Measurements from ENCODE around the gene ANKS6. TPM values are rescaled to one million over a fixed set of nuclear protein-coding genes. Genes with fewer than 3 reads are reported as not detected.

Gene ANKS6
- total and polyA plus RNA-seq, 10 of the 15 experiments (the other 5 are each of a cell fraction or from before 2014, with no cell fraction given) = 2.0 to 16.2 (median 6.1) TPM

DNA sequence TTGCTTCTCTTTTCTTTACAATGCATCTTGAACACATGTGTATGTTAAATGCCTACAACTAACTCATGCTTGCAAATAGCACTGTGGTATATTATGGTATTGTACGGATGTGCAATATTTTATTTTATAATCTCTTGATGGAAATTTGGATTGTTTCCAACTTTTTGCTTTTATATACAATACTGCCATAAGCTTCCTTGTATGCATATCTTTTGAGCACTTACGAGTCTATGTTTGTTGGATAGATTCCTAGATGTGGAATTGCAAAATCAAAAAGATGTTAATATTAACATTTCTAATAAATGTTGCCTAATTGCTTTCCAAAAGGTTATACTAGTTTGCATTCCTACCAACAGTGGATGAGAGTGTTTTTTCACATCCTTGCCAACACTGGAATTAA, 7.7 kb upstream of the ANKS6 start (continued):
- TF ChIP-seq CREM (IDR thresholded peaks at IDR 0.05; ENCODE audit: low read depth) (no peak), FOXM1 (IDR thresholded peaks at IDR 0.05; ENCODE audit: low read depth, low read length) (no peak), SIN3A (IDR thresholded peaks at IDR 0.05; ENCODE audit: low read depth, low read length) (no peak), CBX5 (IDR thresholded peaks at IDR 0.05; ENCODE audit: low read depth) (no peak), TBL1XR1 (IDR thresholded peaks at IDR 0.05; ENCODE audit: low read depth, low read length) (no peak), RUNX3 (IDR thresholded peaks at IDR 0.05; ENCODE audit: low read length) (no peak)
- TF ChIP-seq, protein P1, sequence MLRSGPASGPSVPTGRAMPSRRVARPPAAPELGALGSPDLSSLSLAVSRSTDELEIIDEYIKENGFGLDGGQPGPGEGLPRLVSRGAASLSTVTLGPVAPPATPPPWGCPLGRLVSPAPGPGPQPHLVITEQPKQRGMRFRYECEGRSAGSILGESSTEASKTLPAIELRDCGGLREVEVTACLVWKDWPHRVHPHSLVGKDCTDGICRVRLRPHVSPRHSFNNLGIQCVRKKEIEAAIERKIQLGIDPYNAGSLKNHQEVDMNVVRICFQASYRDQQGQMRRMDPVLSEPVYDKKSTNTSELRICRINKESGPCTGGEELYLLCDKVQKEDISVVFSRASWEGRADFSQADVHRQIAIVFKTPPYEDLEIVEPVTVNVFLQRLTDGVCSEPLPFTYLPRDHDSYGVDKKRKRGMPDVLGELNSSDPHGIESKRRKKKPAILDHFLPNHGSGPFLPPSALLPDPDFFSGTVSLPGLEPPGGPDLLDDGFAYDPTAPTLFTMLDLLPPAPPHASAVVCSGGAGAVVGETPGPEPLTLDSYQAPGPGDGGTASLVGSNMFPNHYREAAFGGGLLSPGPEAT (IDR thresholded peaks at IDR 0.05; ENCODE audit: low read depth) = no peak

DNA sequence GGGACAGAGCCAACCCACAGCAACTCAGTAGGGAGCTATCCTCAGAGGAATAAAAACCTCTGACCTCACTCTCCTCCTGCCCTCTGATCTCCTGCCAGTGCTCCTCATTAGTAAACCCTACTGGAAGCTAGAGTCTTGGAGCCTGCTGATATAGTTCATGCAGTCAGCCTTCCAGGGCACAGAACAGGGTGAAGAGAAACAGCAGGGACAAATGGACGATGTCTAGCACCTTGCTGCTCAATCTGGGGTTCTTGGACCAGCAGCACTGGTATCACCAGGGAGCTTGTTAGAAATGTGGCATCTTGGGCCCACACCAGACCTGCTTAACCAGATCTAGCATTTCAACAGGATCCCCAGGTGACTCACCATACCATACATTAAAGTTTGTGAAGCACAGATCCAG, 5.6 kb upstream of the ANKS6 start:
- no peak overlapping the region for H3K9ac ChIP-seq (ENCODE audit: control insufficient read depth, insufficient read depth, low read length)
- ChIA-PET SMC1A (ENCODE audit: uncharacterized antibody, unreplicated experiment) (no interaction called here), POLR2A (no interaction called here), RAD21 (ENCODE audit: unreplicated experiment) (no interaction called here), CTCF (interaction anchor here (1.9 to 2.3 kb wide), 2 partner anchors 10 to 26 kb away, joined by 5 to 8 read pairs; no protein-coding TSS in a partner anchor)
- no peak overlapping the region for H3K27ac ChIP-seq (ENCODE audit: control insufficient read depth, insufficient read depth)
- intact Hi-C loops (cut with micrococcal nuclease; ENCODE audit: unreplicated experiment) = no loop called here
- H3K79me2 ChIP-seq (ENCODE audit: control insufficient read depth, insufficient read depth, low read length) = no peaks in the 10 kb centered on the region
- H3K4me1 ChIP-seq (ENCODE audit: control insufficient read depth, insufficient read depth, low read length) = no peaks in the 10 kb centered on the region
- no peaks in the 10 kb centered on the region for H4K20me1 ChIP-seq (ENCODE audit: control insufficient read depth, insufficient read depth)
- H3K27me3 ChIP-seq (replicated peaks in 1 of 2; ENCODE audit: control insufficient read depth in 2 of 2, insufficient read depth in 2 of 2, low read length in 1 of 2) = peaks cover 0 to 1% of the 10 kb centered on the region in 2 experiments
- DNase-seq (ENCODE audit: low read depth, low spot score) (no peak), ATAC-seq (no peak), FAIRE-seq (no peak)
- WGBS (ENCODE audit: insufficient coverage, insufficient replicate concordance, low lambda C conversion rate, missing lambda C conversion rate) = 0% methylated on average over 1 of the region's 1 CpG
- H3K4me3 ChIP-seq = no peak overlapping the region
- in situ Hi-C loops (cut with MboI) = no loop called here
- H3K9me3 ChIP-seq (replicated peaks; ENCODE audit: control insufficient read depth, insufficient read depth, low read length) = peaks cover 2% of the 10 kb centered on the region; the same call in 2 of the 3 replicates
- H3K4me2 ChIP-seq (ENCODE audit: control insufficient read depth, insufficient read depth) = no peak overlapping the region
- H2AFZ ChIP-seq (ENCODE audit: control insufficient read depth, low read depth, low read length) = no peak overlapping the region
- TF ChIP-seq FOXK2 (IDR thresholded peaks at IDR 0.05) (no peak), ZZZ3 (IDR thresholded peaks at IDR 0.05; ENCODE audit: control insufficient read depth, insufficient read length, low read depth) (no peak), BCL11A (IDR thresholded peaks at IDR 0.05; ENCODE audit: low read depth, low read length) (no peak), NR2F1 (conservative IDR thresholded peaks at IDR 0.05) (no peak), PML (IDR thresholded peaks at IDR 0.05; ENCODE audit: low read length) (no peak), ZNF622 (IDR thresholded peaks at IDR 0.05) (no peak), HDAC6 (IDR thresholded peaks at IDR 0.05; ENCODE audit: unreplicated experiment) (no peak), BRCA1 (IDR thresholded peaks at IDR 0.05; ENCODE audit: low read depth, low read length) (no peak), NR2C1 (IDR thresholded peaks at IDR 0.05) (no peak)
- TF ChIP-seq, protein P2, sequence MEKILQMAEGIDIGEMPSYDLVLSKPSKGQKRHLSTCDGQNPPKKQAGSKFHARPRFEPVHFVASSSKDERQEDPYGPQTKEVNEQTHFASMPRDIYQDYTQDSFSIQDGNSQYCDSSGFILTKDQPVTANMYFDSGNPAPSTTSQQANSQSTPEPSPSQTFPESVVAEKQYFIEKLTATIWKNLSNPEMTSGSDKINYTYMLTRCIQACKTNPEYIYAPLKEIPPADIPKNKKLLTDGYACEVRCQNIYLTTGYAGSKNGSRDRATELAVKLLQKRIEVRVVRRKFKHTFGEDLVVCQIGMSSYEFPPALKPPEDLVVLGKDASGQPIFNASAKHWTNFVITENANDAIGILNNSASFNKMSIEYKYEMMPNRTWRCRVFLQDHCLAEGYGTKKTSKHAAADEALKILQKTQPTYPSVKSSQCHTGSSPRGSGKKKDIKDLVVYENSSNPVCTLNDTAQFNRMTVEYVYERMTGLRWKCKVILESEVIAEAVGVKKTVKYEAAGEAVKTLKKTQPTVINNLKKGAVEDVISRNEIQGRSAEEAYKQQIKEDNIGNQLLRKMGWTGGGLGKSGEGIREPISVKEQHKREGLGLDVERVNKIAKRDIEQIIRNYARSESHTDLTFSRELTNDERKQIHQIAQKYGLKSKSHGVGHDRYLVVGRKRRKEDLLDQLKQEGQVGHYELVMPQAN (conservative IDR thresholded peaks at IDR 0.05) = no peak
- no TSS peak for BruUV-seq (replicated peaks)
- no peaks in the 10 kb centered on the region for H3K36me3 ChIP-seq (ENCODE audit: control insufficient read depth in 2 of 2, insufficient read depth in 2 of 2, low read length in 1 of 2)
